HK-2 (cell line): Measurements from ENCODE around the gene SMIM27.
"Not testable (repeated sequence)": the region's sequence is repeated elsewhere in the genome, so short reads cannot be mapped to it uniquely, and the experiment has no call there.

Experiments
- DNase-seq: peaks from one replicate; pipeline ENCODE4 v3.0.0-alpha.2; 2018; ENCODE audit not compliant: unreplicated experiment

Gene SMIM27

DNA sequence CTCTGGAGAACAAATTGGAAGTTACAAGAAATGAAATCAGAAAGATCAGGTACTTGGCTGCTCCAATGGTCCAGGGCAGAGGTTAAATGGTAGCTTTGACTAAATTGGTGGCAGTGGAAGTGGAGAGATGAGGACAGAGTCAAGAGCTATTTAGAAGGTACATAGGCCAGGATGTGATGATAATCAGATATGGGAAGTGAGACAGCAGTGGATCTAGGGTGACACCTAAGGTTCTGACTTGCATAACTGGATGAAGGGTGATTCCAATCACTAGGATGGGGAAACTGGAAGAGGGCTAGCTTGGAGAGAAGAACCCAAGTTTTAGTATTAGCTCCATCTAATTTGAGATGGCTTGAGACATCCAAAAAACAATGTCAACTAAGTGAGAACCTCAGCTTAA is 44.8 kb downstream of the SMIM27 start:
- no peak for DNase-seq

DNA sequence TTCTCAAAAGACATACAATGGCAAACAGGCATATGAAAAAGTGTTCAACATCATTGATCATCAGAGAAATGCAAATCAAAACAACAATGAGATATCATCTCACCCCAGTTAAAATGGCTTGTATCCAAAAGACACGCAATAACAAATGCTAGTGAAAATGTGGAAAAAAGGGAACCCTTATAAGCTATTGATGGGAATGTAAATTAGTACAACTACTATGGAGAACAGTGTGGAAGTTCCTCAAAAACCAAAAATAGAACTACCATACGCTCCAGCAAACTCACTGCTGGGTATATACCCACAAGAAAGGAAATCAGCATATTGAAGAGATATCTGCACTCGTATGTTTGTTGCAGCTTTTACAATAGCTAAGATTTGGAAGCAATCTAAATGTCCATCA is 46.9 kb downstream of the SMIM27 start:
- DNase-seq: not testable (repeated sequence)
